OCI-LY7 (cell line): Measurements from ENCODE around the gene GP1BB. TPM values are rescaled to one million over a fixed set of nuclear protein-coding genes. Genes with fewer than 3 reads are reported as not detected.

Experiments
- BruUV-seq: library from RNA; stranded (reverse); fragments of 400-500 nt; replicated peaks from 2 replicates; lab custom pipeline; 2021; lab: Mats Ljungman, UMichigan
- CTCF ChIA-PET: fragments of 300-600 bp; sonication (Branson Sonifier 250); formaldehyde crosslinking; loops from one replicate; lab custom pipeline; 2022; ENCODE audit warnings: antibody characterized with exemption; ENCODE audit not compliant: unreplicated experiment; lab: Charles Lee
- POLR2A ChIA-PET: fragments of 300-600 bp; sonication (Branson Sonifier 250); formaldehyde crosslinking; loops from one replicate; lab custom pipeline; 2022; ENCODE audit warnings: antibody characterized with exemption; lab: Charles Lee
- DNase-seq: peaks from one replicate; pipeline ENCODE4 v3.0.0-alpha.2; 2015; ENCODE audit warnings: low spot score
- H2AFZ ChIP-seq: fragments of 200-600 bp; sonication (generic), shearing (Covaris generic); 2 replicates; pipeline ENCODE4 v1.6.1; 2014; ENCODE audit warnings: mild to moderate bottlenecking, antibody characterized with exemption, low read length, moderate library complexity
- H3K27ac ChIP-seq: fragments of 200-600 bp; sonication (generic); 2 replicates; pipeline ENCODE4 v1.5.1; 2014; ENCODE audit warnings: mixed run types, low read depth, mild to moderate bottlenecking, moderate library complexity, low read length, inconsistent platforms; ENCODE audit not compliant: poor library complexity, severe bottlenecking
- H3K36me3 ChIP-seq: fragments of 200-600 bp; sonication (generic); 2 replicates; pipeline ENCODE4 v1.6.1; 2014; ENCODE audit warnings: mild to moderate bottlenecking, antibody characterized with exemption, low read length, moderate library complexity, mixed read lengths; ENCODE audit not compliant: insufficient read depth
- H3K4me1 ChIP-seq: fragments of 200-600 bp; sonication (generic); 2 replicates; pipeline ENCODE4 v1.5.1; 2014; ENCODE audit warnings: mild to moderate bottlenecking, low read length; ENCODE audit not compliant: insufficient read depth, poor library complexity, severe bottlenecking
- H3K4me2 ChIP-seq: fragments of 200-600 bp; sonication (generic); 2 replicates; pipeline ENCODE4 v1.6.1; 2014; ENCODE audit warnings: mild to moderate bottlenecking, low read length
- H3K4me3 ChIP-seq: fragments of 200-600 bp; sonication (generic); 2 replicates; pipeline ENCODE4 v1.5.1; 2014; ENCODE audit warnings: mild to moderate bottlenecking, low read depth, low read length; ENCODE audit not compliant: poor library complexity, severe bottlenecking
- H3K79me2 ChIP-seq: fragments of 200-600 bp; sonication (generic); 2 replicates; pipeline ENCODE4 v1.6.1; 2016; ENCODE audit warnings: low read depth, mild to moderate bottlenecking, low read length, moderate library complexity, mixed read lengths; ENCODE audit not compliant: insufficient read depth
- H3K9me2 ChIP-seq: fragments of 200-600 bp; sonication (generic); 2 replicates; pipeline ENCODE4 v1.6.1; 2016; ENCODE audit warnings: mild to moderate bottlenecking, low read length, mixed read lengths; ENCODE audit not compliant: insufficient read depth
- H3K9me3 ChIP-seq: fragments of 200-600 bp; sonication (generic); 2 replicates; pipeline ENCODE4 v1.6.1; 2014; ENCODE audit warnings: mild to moderate bottlenecking, mixed run types, low read length, mixed read lengths
- H4K20me1 ChIP-seq: fragments of 200-600 bp; sonication (generic); 2 replicates; pipeline ENCODE4 v1.6.1; 2014; ENCODE audit warnings: mild to moderate bottlenecking, antibody characterized with exemption, low read length, moderate library complexity, mixed read lengths; ENCODE audit not compliant: insufficient read depth
- CTCF ChIP-seq: fragments of 200-600 bp; sonication (generic); conservative IDR thresholded peaks from 2 replicates; pipeline ENCODE4 v1.5.1; 2014; ENCODE audit warnings: mild to moderate bottlenecking, antibody characterized with exemption, low read length, moderate library complexity, mixed read lengths
- EZH2phosphoT487 ChIP-seq: fragments of 200-600 bp; sonication (generic); IDR thresholded peaks from 2 replicates; pipeline ENCODE4 v1.6.1; 2018; ENCODE audit warnings: low read depth, borderline replicate concordance, mild to moderate bottlenecking, mixed run types, antibody characterized with exemption, low read length, moderate library complexity, mixed read lengths
- intact Hi-C: fragments of 100-400 bp; cut with micrococcal nuclease; formaldehyde crosslinking; loops from one replicate; pipeline ENCODE4 v1.10.0; 2022; ENCODE audit not compliant: unreplicated experiment
- total RNA-seq, 2 experiments: library from RNA; depleted of rRNA in 1 of 2; stranded (reverse); fragments of >200 nt in 1 of 2; shearing (Covaris generic) in 1 of 2; gene quantifications; 2 replicates each; pipeline ENCODE4 v1.2.3, GENCODE V29; 2014 to 2022

The GP1BB gene
- total RNA-seq, 2 experiments from 2014 or later, result not detected

- ChIA-PET POLR2A (no interaction called here), CTCF (no interaction called here)
- H3K9me3 ChIP-seq, result 0 out of 2 replicates have a peak, but pooled peaks cover 4% of the 10 kb centered on the region
- no peak overlapping the region for H3K4me2 ChIP-seq
- no peaks in the 10 kb centered on the region for H3K79me2 ChIP-seq
- intact Hi-C loops, result no loop called here
- no peak for DNase-seq
- no peak overlapping the region for H2AFZ ChIP-seq
- no peak overlapping the region for H3K27ac ChIP-seq
- no peaks in the 10 kb centered on the region for H3K36me3 ChIP-seq
- no peaks in the 10 kb centered on the region for H3K4me1 ChIP-seq
- no TSS peak for BruUV-seq
- TF ChIP-seq EZH2phosphoT487 (no peak), CTCF (no peak)
- H4K20me1 ChIP-seq, result no peaks in the 10 kb centered on the region
- no peak overlapping the region for H3K4me3 ChIP-seq
- no peaks in the 10 kb centered on the region for H3K9me2 ChIP-seq
These were observed 44.3 kb upstream of the GP1BB start for GRCh38 chr22:19678949-19679521.

GRCh38 chr22:19679522-19680101 lies 43.7 kb upstream of the GP1BB start:
- Histone ChIP-seq H3K4me1 (no peaks in the 10 kb centered on the region), H4K20me1 (no peaks in the 10 kb centered on the region), H3K79me2 (no peaks in the 10 kb centered on the region), H3K4me2 (no peak overlapping the region), H2AFZ (no peak overlapping the region), H3K27ac (no peak overlapping the region), H3K4me3 (no peak overlapping the region), H3K9me3 (0 out of 2 replicates have a peak, but pooled peaks cover 4% of the 10 kb centered on the region), H3K36me3 (no peaks in the 10 kb centered on the region), H3K9me2 (no peaks in the 10 kb centered on the region)
- no TSS peak for BruUV-seq
- ChIA-PET CTCF (no interaction called here), POLR2A (interaction anchor here (0.6 kb wide), 1 partner anchor 414 kb away, joined by 3 read pairs; no protein-coding TSS in a partner anchor)
- intact Hi-C loops, result no loop called here
- DNase-seq, result peak; percentile 6
- TF ChIP-seq EZH2phosphoT487 (no peak), CTCF (peak; percentile 86)

GRCh38 chr22:19680287-19680881 lies 43.0 kb upstream of the GP1BB start:
- no peaks in the 10 kb centered on the region for H3K9me2 ChIP-seq
- BruUV-seq, result no TSS peak
- no peaks in the 10 kb centered on the region for H3K79me2 ChIP-seq
- no peaks in the 10 kb centered on the region for H3K4me1 ChIP-seq
- intact Hi-C loops, result no loop called here
- POLR2A ChIA-PET, result interaction anchor here (0.6 kb wide), 1 partner anchor 415 kb away, joined by 3 read pairs; no protein-coding TSS in a partner anchor
- TF ChIP-seq CTCF (no peak), EZH2phosphoT487 (no peak)
- no peak overlapping the region for H3K4me2 ChIP-seq
- no peaks in the 10 kb centered on the region for H4K20me1 ChIP-seq
- 0 out of 2 replicates have a peak, but pooled peaks cover 4% of the 10 kb centered on the region for H3K9me3 ChIP-seq
- H3K4me3 ChIP-seq, result no peak overlapping the region
- no peak for DNase-seq
- no peak overlapping the region for H3K27ac ChIP-seq
- H3K36me3 ChIP-seq, result no peaks in the 10 kb centered on the region
- CTCF ChIA-PET, result no interaction called here
- H2AFZ ChIP-seq, result no peak overlapping the region
